HG03457 (cell line): ENCODE data around the gene MALAT1.
"Not testable (repeated sequence)": the region's sequence is repeated elsewhere in the genome, so short reads cannot be mapped to it uniquely, and the experiment has no call there.

Experiments used
- ATAC-seq: cut with Tn5 transposase; IDR thresholded peaks from one replicate; pipeline ENCODE4 v1.9.1; 2021; ENCODE audit warnings: moderate number of reproducible peaks; ENCODE audit not compliant: unreplicated experiment

The MALAT1 gene

DNA sequence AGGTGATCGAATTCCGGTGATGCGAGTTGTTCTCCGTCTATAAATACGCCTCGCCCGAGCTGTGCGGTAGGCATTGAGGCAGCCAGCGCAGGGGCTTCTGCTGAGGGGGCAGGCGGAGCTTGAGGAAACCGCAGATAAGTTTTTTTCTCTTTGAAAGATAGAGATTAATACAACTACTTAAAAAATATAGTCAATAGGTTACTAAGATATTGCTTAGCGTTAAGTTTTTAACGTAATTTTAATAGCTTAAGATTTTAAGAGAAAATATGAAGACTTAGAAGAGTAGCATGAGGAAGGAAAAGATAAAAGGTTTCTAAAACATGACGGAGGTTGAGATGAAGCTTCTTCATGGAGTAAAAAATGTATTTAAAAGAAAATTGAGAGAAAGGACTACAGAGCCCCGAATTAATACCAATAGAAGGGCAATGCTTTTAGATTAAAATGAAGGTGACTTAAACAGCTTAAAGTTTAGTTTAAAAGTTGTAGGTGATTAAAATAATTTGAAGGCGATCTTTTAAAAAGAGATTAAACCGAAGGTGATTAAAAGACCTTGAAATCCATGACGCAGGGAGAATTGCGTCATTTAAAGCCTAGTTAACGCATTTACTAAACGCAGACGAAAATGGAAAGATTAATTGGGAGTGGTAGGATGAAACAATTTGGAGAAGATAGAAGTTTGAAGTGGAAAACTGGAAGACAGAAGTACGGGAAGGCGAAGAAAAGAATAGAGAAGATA is at the start of gene MALAT1:
Gene MALAT1 (plus strand): TSS at position 69 of the 736 bp plus-strand sequence.
- ATAC-seq = peak; percentile 44

- not testable (repeated sequence) for ATAC-seq
Measured at GRCh38 chr11:65451301-65451700, 47.5 kb upstream of the MALAT1 start.

DNA sequence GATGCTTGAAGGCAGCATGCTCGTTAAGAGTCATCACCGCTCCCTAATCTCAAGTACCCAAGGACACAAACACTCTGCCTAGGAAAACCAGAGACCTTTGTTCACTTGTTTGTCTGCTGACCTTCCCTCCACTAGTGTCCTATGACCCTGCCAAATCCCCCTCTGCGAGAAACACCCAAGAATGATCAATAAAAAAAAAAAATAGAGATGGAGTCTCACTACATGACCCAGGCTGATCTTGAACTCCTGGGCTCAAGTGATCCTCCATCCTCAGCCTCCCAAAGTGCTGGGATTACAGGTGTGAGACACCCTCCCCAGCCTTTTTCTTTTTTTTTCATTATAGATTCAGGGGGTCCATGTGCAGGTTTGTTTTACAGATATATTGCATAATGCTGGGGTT is 46.6 kb upstream of the MALAT1 start:
- ATAC-seq = not testable (repeated sequence)

DNA sequence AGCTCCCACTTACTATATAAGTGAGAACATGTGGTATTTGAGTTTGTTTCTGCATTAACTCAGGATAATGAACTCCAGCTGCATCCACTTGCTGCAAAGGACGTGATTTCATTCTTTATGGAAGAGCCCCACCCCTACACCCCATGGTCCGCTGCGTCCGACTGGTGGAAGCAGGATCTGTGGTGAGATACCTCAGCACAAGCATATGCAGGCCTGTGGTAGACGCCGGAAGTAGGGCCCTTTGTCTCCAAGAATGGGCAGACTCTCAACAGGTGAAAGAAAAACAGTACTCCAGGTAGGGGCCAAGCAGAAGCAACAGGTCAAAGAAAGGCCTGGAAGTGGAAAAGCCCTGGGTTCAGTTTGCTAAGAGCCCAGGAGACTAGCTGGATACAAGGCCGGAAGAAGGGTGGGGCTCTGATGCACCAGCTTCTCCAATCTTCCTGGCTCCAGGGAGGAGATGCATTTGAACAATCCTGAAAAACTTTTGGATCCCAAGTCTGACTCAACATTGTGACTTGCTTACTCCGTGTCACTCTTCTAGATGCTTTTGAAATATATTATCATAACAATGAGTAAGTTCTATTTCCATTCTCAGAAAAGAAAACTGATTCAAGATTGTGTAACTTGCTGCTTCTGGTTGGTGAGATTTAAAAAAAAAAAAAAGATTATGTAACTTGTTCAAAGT is 45.9 kb upstream of the MALAT1 start:
- ATAC-seq = no peak

DNA sequence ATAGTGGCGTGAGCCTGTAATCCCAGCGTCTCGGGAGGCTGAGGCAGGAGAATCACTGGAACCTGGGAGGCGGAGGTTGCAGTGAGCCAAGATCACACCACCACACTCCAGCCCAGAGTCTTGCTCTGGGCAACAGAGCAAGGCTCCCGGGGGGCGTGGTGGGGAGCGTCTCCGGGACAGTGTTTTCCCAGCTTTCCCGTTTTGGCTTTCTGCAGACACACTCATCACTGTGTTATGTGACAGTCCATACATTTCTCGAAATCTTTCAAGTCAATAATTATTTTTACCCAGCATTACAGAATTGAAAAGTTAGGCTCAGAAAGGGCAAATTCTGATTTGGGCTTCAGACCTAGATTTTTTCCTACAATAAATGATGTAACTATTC is 44.5 kb upstream of the MALAT1 start:
- no peak for ATAC-seq

GRCh38 chr11:65454696-65455456 is 44.0 kb upstream of the MALAT1 start:
- peak; percentile 72 for ATAC-seq

- no peak for ATAC-seq
Measured at GRCh38 chr11:65456418-65456817, 42.4 kb upstream of the MALAT1 start.

- no peak for ATAC-seq
Measured at GRCh38 chr11:65459552-65459951, 39.3 kb upstream of the MALAT1 start.

GRCh38 chr11:65465471-65465870 is 33.4 kb upstream of the MALAT1 start:
- ATAC-seq = not testable (repeated sequence)

DNA sequence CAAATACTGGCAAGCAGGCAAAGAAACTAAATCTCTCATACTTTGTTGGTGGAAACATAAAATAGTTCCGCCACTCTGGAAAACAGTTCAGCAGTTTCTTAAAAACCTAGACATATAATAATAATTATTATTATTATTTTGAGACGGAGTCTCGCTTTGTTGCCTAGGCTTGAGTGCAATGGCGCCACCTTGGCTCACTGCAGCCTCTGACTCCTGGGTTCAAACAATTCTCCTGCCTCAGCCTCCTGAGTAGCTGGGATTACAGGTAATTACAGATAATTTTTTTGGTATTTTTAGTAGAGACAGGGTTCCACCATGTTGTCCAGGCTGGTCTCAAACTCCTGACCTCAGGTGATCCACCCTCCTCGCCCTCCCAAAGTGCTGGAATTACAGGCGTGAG is 31.5 kb upstream of the MALAT1 start:
- ATAC-seq = not testable (repeated sequence)

GRCh38 chr11:65468874-65469333 is 29.9 kb upstream of the MALAT1 start:
- ATAC-seq = no peak

DNA sequence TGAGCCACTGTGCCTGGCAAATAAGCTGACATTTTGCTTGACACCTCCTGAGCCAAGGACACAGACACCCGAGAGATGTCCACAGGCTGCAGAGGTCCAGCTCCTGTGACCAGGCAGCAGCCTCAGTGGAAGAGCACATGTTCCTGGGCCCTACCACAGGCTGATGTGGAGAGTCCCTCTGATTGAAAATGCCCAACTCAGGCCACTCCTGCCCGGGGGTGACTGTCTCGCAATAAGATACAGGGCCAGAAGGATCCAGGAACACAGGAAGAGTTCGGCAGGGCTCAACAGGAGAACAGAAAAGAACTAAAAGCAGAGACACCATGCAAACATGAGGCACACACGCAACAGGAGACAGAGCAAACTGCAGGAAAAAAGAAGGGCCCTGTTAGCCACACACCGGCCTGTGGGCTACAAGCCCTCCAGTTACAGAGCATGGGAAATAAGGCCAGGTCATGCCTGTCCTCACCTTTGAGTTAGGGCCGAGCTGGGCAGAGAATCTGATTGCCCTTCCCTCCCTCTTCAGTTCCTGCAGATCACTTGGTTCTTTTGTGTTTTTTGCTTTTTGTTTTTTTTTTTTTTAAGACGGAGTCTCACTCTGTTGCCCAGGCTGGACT is 28.3 kb upstream of the MALAT1 start:
- ATAC-seq = no peak

GRCh38 chr11:65471447-65471891 is 27.4 kb upstream of the MALAT1 start:
- ATAC-seq = no peak

DNA sequence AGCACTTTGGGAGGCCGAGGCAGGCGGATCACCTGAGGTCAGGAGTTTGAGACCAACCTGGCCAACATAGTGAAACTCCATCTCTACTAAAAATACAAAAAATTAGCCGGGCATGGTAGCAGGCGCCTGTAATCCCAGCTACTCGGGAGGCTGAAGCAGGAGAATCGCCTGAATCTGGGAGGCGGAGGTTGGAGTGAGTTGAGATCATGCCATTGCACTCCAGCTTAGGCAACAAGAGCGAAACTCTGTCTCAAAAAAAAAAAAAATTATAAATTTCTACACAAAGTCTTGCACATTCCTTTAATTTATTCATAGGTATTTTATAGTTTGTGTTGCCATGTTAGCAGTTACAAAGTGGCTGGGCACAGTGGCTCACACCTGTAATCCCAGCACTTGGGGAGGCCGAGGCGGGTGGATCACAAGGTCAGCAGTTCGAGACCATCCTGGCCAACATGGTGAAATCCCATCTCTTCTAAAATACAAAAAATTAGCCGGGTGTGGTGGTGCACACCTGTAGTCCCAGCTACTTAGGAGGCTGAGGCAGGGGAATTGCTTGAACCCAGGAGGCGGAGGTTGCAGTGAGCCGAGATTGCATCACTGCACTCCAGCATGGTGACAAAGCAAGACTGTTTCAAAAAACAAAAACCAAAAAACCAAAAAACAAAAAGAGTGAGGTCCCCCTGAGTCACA is 26.1 kb upstream of the MALAT1 start:
- ATAC-seq = not testable (repeated sequence)

GRCh38 chr11:65473278-65473860 is 25.5 kb upstream of the MALAT1 start:
- no peak for ATAC-seq

GRCh38 chr11:65474864-65475263 is 24.0 kb upstream of the MALAT1 start:
- ATAC-seq = no peak

GRCh38 chr11:65476632-65477148 is 22.2 kb upstream of the MALAT1 start:
- no peak for ATAC-seq

- ATAC-seq = peak; percentile 76
Measured at GRCh38 chr11:65477149-65477965, 21.5 kb upstream of the MALAT1 start.
